SW480 (cell line): ENCODE measurements around the gene WNT4.

Source experiments
- DNase-seq: peaks from one replicate; pipeline ENCODE4 v3.0.0-alpha.2; 2016; ENCODE audit warnings: low spot score

WNT4 gene

GRCh38 chr1:22129501-22130117 lies 13.3 kb downstream of the WNT4 start:
- DNase-seq = no peak

GRCh38 chr1:22128392-22128791 lies 14.5 kb downstream of the WNT4 start:
- DNase-seq = no peak

GRCh38 chr1:22127731-22128130 lies 15.2 kb downstream of the WNT4 start:
- DNase-seq = no peak

GRCh38 chr1:22127248-22127647 lies 15.6 kb downstream of the WNT4 start:
- no peak for DNase-seq

- no peak for DNase-seq
Measured at GRCh38 chr1:22126531-22126930, 16.4 kb downstream of the WNT4 start.

- DNase-seq = no peak
Measured at GRCh38 chr1:22124592-22125229, 18.2 kb downstream of the WNT4 start.

- DNase-seq = no peak
Measured at GRCh38 chr1:22123901-22124404, 18.9 kb downstream of the WNT4 start.

- no peak for DNase-seq
Measured at GRCh38 chr1:22123071-22123390, 19.9 kb downstream of the WNT4 start.

GRCh38 chr1:22122273-22123070 lies 20.4 kb downstream of the WNT4 start:
- DNase-seq = no peak

GRCh38 chr1:22121421-22121911 lies 21.4 kb downstream of the WNT4 start:
- no peak for DNase-seq

- DNase-seq = no peak
Measured at GRCh38 chr1:22120469-22120790, 22.5 kb downstream of the WNT4 start.

- no peak for DNase-seq
Measured at GRCh38 chr1:22119626-22120468, 23.1 kb downstream of the WNT4 start.

GRCh38 chr1:22118291-22118992 lies 24.5 kb downstream of the WNT4 start:
- no peak for DNase-seq

GRCh38 chr1:22117851-22118250 lies 25.0 kb downstream of the WNT4 start:
- no peak for DNase-seq

GRCh38 chr1:22117238-22117637 lies 25.7 kb downstream of the WNT4 start:
- DNase-seq = no peak

GRCh38 chr1:22115286-22115685 lies 27.6 kb downstream of the WNT4 start:
- DNase-seq = no peak

GRCh38 chr1:22114083-22115012 lies 28.5 kb downstream of the WNT4 start:
- DNase-seq = no peak

- DNase-seq = no peak
Measured at GRCh38 chr1:22112554-22112953, 30.3 kb downstream of the WNT4 start.

GRCh38 chr1:22111620-22112019 lies 31.3 kb downstream of the WNT4 start:
- no peak for DNase-seq

GRCh38 chr1:22111115-22111514 lies 31.8 kb downstream of the WNT4 start:
- DNase-seq = no peak

GRCh38 chr1:22110016-22110415 lies 32.9 kb downstream of the WNT4 start:
- DNase-seq = no peak
